Globus pallidus (tissue), 1 donor: ENCODE measurements around the gene E2F6.
A peak's percentile ranks its signal among the peaks of the same experiment; 100 is the strongest.

Experiments used
- DNase-seq: peaks from one replicate; pipeline ENCODE4 v3.0.0-alpha.2; 2015; ENCODE audit warnings: low spot score

E2F6 gene

DNA sequence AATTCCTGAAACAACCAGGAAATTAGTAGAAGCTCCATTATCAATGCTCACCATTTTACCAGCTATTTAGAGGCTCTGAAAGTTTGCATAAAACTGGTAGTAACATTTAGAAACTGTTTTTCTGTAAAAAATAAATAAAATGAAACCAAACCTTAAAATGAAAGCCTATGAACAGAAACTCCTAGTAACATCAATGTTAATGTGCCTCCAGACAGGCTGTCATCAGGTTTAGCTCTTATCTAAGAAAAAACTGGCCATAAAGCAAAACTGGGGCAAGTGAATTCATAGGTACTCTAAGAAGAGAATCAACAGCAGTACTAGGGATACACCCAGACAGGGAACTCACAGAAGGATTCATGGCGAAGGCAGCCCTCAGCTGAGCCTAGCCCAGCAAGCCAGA, 8.0 kb downstream of the E2F6 start:
- no peak for DNase-seq

DNA sequence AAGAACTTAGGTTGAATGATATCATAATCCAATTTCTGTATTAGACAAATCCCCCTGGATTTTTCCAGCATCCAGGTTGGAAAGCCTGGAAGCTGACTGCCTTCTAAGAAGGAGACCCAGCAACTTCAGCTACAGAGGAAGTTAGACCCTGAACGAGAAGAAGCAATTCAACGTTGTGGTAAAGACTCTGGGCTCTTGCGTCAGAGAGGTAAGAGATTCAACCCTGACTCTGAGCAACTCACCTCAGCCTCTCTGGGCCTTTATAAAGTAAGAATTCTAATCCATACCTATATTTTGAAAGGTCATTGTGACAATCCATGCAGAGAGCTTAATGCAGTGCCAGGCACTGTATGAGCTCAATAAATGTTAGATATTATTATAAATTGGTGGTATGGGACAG, 9.7 kb downstream of the E2F6 start:
- no peak for DNase-seq

DNA sequence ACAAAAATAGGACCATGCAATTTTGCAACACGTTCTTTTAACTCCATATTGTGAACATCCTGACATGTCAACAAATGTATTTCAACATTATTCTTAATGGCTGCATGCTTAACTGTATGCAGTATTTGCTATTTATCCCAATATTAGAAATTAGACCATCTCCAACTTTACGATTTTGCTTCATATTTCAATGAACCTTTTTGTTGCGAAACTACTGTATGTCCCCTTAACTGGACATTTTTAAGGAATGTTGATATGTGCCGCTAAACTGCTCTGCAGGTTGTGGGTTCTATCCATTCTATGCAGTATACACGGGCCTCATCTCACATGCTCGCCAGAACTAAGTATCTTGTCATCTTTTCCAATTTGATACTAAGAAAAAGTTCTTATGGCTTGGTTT, 11.1 kb downstream of the E2F6 start:
- DNase-seq = no peak

DNA sequence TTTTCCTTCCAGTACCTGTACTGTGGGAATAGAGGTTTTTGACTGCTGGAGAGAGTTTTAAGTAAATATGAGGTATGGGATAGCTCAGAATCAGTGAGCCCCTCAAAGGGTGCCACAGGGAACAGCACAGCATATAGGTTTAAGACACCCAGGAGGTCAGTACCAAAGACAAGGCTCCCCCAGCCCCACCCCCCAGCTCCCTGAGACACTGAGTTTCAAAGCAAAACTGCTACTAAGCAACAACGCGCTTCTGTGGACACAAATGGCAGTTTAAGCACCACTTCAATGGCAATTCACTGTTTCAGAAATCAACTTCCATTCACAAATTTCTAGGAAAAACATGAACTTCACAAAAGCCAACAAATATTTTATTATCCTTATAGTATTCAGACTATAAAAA, 15.2 kb downstream of the E2F6 start:
- DNase-seq = no peak

DNA sequence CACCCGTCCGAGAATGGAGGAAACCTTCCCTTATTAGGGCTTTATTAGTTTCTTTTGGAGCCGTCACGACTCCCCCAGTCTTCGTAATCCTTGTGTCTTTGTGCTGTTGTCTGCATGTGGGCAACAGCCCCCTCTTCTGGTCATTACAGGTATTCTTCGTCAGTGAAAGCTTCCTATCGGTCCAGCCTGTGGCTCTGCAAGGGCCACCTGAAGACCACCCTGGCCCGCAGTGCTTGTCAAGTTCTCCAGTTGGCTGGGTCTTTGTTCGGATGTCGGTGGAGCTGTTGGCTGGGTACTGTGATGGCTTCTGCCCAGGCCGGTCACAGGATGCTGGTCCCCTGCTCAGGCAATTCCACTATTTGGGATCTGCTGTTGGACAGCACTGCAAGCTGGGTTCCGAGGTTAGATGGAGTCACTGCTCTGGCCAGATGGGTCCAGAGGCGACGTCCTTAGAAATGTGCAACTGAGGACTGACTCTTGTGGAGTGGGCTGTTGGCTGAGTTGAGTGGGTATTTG, 19.2 kb downstream of the E2F6 start:
- DNase-seq = peak; percentile 62

DNA sequence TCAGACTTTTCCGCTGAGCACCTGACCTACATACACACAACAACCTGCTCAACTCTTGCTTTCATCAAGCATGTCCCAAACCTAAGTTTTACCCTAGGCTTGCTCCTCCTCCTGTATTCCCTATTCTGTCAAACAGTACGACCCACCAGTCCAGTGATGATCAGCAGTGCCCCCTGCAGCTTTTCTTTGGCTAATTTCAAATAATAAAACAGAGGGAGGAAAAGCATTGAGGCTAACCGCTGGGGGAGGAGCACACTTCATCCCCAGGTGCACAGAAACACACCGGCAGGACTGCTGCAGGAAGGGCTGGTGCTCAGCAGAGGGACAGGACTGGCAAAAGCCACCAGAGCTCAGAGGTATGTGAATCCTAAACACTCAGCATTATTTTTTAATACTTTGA, 21.2 kb downstream of the E2F6 start:
- DNase-seq = no peak

DNA sequence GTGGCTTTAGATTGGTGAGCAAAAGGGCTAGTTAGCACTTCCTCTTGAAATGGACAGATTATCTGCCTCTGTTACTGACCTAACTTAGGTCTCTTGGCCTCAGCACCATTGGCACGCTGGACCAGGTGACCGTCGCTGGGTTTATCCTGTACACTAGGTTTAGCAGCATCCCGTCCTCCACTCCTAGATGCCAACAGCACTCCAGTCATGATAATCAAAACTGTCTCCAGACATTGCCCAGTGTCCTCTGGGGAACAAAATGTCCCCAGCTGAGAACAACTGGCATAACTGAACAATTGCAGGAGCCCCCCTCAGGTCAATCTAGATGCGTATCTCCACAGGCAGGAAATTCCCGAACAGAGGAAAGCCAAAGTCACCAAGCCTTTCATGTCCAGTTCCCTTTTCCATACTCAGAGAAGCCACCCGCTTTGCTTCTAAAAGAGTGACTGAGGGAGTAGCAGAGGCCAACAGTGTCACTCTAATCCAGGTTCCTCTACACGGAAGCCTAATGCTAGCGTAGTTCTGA, 27.3 kb downstream of the E2F6 start:
- DNase-seq = no peak

DNA sequence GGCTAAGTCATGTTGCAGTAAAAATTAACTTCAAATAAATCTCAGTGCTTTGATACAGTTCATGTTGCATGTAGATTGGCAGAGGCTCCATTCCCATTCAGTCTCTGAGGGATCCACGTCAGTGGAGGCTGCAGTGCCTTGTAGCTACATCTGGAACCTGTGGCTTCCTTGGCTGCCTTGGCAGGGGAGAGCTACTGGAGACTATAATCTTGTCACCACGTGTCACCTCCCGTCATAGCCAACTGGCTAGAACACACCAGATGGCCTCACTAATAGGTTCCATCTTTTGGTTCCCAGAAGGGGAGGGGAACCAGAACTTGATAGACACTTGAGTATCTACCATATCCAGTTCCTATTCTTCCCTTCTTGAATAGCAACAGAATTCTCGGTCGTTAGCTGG, 28.4 kb downstream of the E2F6 start:
- DNase-seq = no peak

DNA sequence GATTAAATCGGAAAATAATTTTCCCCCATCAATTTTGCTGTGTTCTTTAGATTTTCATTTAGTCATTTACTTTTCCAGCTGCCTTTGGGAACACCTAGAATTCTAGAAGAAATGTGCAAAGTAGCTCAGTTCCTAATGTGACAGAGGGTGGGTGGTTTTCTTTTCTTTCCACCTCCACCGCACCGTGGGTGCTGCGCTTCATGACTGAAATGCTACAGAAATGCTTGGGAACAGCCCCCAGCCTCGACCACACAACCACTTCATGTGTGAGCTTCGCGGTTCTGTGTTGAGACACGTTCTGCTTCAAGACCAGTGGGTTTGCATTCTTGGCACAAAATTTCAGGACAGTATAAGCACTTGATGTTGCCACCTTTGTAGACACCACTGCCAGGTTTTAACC, 30.9 kb downstream of the E2F6 start:
- DNase-seq = no peak

DNA sequence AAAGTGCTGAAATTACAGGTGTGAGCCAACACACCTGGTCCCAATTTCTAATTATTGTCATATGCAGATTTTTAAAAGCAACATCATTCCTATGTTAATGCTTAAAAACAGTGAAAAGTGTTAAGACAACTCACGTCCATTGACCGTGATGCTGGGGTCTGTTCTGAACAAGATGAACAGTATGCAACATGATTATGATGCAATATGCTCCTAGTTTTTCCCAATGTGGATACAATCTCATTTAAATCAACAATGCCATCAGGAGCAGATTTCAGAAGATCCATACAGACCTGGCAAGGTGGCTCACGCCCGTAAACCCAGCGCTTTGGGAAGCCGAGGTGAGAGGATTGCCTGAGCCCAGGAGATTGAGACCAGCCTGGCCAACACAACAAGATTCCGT, 31.5 kb downstream of the E2F6 start:
- no peak for DNase-seq

DNA sequence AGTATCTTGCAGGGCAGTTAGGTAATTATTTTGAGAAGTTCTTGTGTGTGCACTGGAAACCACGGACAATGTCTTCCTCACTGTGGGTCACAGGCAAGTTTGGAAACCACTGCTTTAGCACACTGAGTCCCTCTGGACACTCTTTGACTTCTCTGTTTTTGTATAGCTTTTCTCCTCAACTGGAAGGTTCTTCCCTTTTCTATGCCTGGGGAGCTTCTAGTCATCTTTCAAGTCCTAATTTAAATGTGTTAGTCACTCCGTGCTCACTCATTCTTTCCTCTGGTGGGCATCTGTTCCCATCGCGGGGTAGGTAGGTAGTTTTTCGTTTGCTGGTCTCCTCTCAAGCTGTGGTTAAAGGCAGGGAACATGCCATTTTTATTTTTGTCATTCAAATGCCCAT, 32.1 kb downstream of the E2F6 start:
- DNase-seq = no peak

DNA sequence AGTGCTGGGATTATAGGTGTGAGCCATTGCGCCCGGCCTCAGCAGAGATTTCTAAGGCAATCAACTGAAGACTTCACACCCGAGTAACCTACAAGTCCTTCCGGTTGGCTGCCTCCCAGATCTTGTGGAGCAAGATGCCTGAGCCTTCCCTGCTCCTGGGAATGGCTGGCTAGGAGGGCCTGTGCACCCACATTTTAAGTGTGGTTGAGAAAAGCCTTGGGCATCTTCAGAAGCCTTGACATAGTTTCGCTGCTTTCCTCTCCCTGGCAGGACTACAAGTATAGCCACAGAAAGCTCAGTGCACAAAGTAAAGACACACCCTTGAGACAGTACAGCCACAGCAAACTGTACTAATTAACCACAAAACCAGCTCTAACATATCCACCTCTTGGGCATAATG, 35.2 kb downstream of the E2F6 start:
- DNase-seq = no peak

DNA sequence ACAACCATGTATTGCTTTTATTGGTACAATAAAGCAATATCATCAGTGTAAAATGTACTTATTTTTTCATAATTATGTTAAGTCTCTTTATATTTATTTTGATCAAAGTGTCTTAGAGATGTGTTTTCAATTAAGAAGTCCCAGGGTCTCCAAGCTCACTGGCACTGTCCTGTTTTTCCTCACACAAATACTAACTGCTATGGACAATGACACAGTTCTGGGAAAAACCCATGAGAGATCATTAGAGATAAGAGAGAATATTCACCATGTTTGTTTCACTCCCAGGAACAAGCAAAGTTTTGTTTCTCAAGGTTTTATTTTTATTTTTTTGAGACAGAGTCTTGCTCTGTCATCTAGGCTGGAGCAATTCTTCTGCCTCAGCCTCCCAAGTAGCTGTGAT, 38.7 kb downstream of the E2F6 start:
- DNase-seq = no peak

DNA sequence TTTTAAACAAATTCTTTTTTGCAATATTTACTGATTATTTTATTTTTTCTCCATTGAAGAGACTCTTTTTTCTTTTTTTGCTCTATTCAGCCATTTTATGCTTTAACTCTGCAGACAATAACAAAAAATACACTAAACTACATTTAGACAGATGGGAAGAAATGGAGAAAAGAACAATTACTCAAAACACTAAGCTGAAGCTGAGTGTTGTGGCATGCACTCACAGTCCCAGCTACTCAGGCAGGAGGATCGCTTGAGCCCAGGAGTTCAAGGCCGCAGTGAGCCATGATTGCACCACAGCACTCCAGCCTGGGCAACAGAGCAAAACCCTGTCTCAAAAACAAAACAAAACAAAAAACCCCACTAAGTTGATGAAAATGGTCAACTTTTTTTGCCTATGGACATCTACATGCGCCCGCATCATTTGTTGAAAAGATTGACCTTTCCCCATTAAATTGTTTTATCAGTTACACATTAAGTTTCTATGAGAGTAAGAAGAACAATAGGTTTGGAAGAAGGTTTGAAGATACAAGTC, 43.0 kb downstream of the E2F6 start:
- no peak for DNase-seq

DNA sequence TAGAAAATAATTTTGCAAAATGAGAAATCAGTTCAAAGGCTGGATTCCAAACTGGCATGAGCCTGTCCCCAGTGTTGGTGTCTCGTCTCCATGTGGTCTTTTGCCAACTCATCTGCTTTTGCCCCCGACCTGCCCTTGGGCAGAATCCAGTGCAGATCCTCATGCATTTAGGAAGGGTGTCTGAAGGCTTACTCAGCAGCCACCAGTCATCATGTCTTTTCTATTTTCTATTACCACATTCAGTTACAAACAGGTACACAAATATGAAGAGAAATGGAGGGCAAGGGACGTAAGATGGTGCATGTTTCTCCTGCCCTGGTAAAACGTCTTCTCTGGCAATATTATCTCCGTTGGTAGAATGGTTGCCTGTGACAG, 43.5 kb downstream of the E2F6 start:
- DNase-seq = no peak

DNA sequence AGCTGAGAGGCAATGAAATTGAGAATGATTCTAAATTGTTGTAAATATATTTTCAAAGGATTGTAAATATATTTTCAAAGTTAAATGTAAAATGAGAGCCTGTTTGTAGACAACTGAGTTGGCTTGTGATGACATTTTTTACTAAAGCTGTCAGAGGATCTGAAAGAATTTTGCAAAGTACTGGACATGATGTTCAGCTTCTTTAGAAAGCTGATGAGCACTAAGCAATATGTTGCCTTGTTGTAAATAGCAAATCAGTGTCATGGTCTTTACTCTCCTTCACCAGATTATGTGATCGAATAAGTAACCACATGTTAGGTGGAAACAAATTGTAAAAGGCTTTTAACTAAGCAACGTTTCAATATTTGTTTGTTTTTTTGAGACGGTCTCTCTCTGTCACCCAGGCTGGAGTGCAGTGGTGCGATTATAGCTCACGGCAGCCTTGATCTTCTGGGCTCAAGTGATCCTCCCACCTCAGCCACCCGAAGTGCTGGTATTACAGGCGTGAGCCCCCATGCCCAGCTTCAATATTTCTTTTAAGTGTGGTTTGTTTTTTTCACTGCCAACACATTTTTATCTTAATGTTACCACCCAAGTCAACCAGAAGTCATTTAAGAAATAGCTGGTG, 44.0 kb downstream of the E2F6 start:
- no peak for DNase-seq

DNA sequence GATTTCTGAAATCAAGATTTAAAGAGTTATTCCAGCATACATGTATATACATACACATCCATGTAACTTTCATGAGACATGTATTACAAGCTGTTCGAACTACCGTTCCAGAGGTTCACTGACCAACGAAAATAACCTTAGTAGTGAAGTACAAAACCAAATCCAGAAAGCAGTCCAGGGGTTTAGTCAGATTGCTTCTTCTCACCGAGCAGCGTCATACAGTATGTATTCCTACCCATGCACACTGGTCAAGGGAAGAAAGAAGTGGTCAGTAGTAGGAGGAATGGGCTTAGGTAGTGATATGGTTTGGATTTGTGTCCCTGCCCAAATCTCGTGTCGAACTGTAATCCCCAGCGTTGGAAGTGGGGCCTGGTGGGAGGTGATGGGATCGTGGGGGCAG, 45.3 kb downstream of the E2F6 start:
- no peak for DNase-seq

DNA sequence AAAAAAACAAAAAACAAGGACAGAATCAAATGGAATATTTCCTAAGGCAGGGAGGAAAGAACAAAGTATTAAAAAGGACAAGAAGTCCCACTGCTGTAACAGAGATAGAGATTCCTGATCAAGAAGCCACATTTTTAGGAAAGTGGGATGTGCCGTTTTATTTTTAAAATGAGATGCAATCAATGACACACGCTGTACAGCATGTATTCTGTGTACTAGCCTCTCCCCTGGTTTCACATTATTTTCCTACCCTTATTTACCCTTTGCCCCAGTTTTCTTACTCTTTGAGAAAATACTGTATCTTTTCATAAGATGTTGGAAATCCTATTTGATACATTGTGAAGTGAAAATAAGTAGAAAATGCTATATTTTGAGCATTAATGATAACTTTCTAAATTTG, 45.8 kb downstream of the E2F6 start:
- no peak for DNase-seq

DNA sequence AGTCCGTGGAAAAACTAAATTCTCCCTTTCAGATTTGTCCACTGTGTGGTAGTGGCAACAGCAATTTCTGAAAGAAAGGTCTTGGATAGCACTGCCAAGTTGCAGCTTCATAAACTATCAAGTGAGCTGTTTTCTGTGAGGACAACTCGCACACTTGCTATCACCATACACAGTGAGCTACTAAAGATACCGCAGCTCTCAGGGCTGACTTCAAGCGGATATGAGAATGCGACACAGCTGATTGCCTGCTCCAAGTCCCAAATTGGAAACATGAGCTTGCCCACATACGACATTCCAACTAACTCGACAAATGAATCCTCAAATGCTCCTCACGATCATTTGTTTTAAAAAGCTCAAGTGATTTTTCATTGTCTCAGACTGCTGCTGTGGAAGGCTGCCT, 46.2 kb downstream of the E2F6 start:
- no peak for DNase-seq

DNA sequence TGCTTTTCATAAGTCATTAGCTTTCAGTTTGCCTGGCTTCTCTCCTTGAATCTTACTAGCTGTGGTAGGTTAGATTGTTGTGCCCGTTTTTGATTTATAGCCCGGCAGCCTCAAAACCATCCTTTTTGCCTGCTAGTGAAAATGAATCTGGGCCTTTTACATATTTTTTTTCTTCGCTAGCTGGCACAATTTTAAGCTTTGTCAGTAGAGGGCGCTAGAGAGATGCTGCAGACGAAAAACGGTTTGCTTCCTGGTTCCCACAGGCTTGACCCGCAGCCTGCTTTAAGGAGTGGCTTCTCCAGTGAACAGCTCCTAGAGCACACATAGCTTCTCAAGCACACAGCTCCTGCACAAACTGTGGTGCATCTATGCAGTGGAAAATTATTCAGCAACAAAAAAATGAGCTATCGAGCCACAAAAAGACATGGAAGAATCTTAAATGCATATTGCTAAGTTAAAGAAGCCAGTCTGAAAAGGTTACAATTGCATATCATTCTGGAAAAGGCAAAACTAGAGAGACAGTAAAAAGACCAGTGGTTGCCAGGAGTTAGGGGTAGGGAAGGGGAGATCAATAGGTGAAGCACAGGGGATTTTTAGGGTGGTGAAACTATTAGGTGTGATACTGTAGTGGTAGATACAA, 47.9 kb downstream of the E2F6 start:
- no peak for DNase-seq

DNA sequence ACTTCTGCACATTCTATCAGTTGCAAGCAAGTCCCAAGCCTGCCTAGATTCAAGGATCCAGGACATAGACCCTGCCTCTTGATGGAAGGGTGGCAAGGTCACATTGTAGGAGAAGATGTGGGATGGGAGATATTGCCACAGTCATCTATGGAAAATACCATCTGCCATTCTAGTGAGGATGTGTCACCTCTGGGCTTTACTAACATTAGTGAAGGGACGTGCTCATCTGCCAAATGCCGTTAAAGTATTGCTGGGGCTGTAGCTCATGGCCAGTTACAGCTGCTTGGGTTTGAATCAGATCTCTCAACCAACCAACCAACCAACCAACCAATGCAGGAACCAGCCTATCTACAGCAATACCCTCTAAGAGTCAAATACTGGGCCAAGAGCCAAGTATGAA, 49.0 kb downstream of the E2F6 start:
- no peak for DNase-seq

DNA sequence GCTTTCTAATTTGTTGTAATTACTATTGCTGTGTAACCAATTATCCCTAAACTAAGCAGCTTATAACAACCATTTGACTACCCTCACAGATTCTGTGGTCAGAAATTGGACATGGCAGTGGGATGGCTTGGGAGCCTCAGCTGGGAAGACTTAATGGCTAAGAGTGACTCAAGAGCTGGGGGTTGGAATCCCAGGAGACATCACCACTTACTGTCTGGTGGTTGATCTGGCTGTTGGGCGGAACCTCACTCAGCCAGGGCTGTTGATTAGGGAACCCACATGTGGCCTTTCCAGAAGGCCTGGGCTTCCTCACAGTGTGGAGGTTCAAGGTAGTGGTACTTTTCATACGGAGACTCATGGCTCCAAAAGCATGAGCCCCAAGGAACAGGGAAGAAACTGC, 49.8 kb downstream of the E2F6 start:
- DNase-seq = no peak

DNA sequence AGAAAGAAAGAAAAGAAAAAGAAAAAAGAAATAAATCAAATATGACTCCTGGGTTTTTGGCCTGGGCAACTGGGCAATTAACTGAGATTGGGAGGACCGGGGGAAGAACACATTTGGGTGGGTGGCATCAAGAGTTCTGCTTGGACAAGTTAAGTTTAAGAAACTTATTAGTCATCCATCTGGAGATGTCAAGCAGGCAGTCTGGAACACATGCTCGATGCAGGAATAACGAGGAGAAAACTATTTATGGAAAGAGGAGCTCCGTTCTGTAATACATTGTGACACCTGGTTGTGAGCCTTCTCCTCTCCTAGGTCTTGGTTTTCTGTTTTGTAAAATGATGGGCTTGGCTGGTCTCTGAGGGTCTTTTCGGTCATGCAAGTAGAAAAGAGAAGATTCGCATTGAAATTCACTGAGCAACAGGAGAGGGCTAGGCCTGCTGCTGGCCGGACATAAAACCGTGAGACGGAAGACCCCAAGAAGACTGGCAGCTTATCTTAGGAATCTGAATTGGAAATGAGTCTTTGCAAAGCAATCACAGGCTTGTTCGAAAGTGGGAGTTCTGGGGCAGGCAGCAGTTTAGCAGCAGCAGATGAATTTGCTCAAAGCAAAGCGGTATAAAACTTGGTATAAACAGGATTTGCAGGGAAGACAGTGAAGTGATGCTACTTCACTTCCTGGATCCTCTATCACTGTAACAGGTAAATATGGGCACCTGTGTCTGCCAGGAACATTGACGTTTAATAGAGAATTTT, 51.4 kb downstream of the E2F6 start:
- DNase-seq = no peak
